ENCODE results near the gene TOMM6.
"Not testable (repeated sequence)": the region's sequence is repeated elsewhere in the genome, so short reads cannot be mapped to it uniquely, and the experiment has no call there.

TOMM6 gene

DNA sequence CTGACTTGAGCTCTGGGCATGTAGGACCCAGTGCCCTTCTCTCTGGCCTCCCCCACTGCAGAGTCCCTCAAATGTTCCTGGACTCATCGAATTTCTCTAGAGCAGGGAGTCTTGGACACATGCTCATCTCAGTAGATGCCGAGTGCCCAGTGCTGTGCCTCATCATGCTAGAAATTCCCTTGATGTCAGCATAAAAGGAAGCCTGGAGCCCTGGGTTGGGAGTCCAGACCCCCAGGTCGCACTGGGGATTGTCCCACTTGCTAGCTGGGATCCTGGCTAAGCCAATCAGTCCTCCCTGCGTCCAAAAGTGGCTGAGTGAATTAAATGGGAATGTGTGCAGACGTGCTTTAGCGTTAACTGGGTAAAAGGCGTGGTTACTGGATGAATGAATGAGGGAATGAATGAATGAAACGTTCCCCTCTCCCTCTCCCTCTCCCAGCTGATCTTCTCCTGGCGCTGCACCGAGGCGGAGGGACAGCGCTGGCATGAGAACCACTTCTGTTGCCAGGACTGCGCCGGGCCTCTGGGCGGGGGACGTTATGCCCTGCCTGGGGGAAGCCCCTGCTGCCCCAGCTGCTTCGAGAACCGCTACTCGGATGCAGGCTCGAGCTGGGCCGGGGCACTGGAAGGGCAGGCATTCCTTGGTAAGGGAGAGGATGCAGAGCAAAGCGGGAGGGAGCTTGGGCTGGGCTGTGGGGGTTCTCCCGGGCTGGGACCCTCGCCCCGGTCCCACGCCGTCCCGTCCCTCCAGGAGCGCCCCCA is 1.6 kb upstream of the TOMM6 start:
- DNase-seq, result no peak

DNA sequence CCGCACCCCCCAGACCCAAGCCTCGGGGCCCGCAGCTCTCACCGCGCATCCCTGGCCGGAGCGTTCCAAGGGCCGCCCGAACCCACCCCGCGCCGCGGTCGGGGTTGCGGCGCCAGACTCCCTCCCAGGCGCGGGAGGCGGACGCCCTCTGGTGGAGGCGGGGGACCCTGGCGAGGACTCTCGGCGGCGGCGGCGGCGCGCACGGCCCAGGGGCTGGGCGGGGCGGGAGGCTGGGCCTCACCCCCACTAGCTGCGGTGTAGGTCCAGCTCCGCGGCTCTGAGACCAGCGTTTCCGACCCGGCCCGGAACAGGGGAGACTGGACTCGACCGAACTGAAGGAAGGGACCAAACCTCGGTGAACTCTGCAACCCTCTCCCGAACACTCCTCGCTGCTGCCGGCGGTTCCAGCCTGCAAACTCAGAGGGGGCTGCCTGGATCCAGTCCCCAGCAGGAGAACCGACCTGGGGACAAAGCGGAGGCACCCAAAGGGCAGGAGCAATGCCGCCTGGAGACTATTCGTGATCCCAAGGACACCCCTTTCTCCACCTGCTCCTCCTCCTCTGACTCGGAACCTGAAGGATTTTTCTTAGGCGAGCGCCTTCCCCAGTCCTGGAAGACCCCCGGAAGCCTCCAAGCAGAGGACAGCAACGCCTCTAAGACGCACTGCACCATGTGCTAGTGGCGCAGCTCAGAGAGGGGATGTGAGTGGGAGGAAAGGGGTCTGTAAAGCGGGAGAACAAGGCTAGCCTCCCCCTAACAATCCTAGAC is 859 bp upstream of the TOMM6 start:
- peak; percentile 49 to 79 for DNase-seq

DNA sequence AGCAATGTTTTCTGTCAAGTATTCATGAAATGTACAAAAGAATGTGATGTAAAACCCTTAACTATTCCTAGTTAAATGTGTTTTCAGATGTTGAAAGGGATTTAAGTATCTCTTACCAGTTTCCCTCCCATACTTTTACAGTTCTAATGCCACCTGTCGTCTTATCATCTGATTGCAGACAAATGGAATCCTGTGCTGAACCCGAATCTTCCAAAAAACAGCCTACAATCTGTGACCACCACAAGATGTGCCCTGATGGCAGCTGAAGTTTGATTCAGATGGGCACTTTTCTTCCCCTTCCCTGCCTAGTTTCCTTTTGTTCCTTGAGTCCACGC is 1.9 kb downstream of the TOMM6 start:
- no peak for DNase-seq

DNA sequence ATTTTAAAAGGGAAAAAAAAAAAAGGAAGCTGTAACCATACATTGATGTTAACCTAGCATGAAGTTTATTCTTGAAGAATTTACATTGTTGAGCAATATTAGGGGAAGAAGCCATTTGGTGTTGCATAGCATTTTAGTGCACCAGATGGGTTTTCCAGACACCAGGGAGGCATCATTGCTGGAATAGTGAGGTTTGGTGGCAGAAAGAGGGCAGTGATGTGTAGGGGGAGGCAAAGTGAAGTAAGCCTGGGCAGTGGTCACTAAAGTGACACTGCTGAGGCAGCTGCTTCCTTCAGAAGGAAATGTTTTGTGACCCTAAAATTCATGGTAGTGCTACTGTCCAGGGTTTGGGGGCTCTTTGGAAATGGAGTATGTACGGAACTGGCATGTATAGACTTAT is 2.6 kb downstream of the TOMM6 start:
- no peak for DNase-seq

DNA sequence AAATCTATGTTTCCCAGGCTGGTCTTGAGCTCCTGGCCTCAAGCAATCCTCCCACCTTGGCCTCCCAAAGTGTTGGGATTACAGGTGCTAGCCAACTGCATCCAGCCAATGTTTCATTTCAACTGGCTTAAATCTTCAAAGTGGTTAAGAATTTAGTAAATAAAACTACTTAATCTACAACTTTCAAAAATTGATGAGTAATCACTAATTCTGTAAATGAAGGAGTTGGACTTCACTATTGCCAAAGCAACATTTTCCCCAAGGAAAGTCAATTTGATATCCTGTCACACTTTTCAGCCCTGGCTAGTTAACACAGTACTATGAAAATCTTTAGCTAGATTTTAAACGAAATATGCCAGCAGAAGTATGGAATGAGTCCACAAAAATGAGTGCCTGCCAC is 3.8 kb downstream of the TOMM6 start:
- DNase-seq, result no peak

DNA sequence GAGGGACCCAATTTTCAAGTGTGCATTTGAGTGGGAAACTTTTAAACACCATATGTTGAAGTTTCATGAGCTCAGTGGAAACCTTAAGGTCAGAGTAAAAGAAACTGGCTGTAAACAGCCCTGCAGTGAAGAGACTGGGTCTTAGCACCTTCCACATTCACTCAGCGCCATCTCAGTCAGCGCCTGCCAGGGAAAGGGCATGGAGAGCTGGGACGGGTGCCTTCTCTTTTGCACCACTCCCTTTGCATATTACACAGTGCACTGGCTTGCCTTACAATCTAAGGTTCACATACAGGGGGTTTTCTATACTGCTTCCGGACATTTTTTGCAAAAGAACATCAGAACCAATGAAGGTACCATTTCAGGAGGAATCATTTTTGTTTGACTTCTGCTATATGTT is 4.5 kb downstream of the TOMM6 start:
- DNase-seq, result no peak

DNA sequence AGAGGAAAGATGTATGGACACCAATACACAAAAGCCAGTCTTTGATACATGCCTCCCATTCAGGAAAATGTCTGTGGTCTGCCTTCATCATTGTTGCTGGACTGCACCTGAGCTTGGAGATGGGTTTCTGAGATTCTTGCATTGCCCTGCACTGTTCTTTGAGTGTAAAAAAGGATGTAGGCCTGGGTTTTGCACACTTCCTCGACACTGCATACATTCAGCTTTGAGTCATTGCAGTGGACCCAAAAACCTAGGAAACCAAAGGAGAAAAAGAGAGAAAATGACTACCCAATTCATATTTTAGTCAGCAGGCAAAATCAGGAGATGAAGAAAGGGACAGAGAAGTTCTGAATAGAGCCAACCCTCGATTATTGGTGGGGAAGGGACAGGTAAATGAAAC is 9.0 kb downstream of the TOMM6 start:
- DNase-seq, result no peak

DNA sequence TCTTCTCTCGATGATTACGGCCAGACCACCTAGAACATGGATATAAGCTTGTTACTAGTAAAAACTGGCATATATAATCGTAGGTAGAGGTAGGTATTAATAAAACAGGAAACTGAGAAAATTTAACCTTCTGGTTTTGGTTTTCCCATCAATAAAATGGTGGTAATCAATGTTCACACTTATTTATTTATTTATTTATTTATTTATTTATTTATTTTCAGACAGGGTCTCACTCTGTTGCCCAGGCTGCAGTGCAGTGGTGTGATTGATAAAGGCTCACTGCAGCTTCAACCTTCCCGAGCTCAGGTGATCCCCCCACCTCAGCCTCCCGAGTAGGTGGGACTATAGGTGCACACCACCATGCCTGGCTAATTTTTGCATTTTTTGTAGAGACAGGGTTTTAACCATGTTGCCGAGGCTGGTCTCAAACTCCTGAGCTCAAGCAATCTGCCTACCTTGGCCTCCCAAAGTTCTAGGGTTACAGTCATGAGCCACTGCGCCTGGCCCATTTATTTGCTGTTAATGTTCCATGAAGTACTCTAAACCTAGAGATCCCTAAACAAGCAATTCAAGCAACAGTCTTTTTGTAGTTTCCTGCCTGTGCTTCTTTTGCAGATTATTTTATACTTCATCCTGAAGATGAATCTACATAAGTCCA is 11.5 kb downstream of the TOMM6 start:
- DNase-seq, result no peak

DNA sequence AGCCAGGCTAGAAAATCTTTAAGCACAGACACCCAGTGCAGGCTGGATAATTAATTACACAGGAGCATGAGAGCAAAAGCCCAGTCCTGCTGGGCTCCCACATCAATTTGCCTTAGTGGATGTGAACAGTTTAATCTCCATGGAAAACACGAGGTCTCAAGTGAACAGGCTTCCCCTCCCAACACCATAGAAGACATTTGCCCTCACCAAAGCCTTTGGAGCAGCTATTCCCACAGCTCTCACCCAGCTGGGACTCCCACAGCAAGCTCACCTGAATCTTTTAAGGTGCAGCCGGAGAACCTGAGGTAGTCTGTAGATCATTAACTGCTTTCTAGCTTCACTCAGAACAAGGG is 12.0 kb downstream of the TOMM6 start:
- no peak for DNase-seq

DNA sequence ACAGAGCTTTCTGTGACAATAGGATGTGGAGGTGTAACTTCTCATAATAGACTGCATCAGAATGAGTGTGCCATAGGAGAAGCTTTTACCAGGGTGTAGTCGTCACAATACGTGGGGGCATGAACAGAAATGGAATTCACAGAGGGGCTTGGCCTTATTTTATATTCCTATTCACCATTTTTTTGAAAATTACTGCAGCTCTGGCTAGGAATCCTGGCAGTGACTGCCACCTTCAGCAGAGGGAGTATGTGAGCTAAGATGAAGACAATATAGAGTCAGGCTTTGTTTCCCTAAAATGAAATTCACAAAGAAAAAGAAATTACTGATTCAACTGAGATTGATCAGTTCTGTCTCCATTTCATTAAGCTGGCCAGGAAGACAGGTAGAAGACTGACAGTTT is 13.9 kb downstream of the TOMM6 start:
- DNase-seq, result no peak

DNA sequence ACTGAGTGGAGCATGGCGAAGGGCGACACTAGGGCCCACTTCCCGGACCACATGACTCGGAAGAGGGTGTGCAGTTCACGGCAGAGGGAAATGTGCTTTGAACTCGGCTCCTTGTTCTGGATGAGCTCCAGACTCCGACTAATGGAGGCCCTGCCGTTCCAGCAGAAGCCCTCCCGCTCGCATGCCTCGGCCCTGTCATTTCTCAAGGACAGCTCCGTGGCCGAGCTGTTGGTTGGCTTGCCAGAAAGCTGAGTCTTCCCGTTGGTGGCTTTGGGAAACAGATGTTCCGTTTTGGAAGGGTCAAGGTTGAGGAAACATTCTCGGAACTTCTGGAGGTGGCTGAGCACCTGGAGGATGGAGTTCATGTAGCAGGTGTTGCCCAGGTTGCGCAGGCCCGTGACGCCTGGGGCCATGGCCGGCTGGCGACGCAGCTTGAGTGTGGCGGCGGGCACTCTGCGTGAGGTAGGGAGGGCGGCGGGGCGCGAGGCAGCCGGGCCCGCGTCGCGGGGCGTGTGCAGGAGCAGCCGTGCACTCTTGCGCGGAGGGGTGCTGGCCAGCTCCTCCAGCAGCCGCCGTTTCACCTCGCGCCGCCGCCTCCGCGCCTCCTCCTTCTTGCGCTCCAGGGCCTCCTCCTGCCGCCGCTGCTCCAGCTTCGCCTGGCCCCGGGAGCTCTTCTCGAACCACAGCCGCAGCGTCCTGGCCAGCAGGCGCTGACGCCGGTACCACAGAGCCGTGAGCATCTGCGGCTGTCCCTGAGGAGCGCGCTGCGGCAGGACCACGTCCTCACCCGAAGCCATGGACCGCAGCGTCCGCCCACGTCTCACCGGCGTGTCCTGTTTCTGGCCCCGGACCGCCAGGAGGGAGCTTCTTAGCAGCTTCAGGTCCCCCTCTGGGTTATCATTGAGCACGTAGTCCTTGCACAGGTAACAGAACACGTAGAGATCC is 18.6 kb downstream of the TOMM6 start:
- no peak for DNase-seq

DNA sequence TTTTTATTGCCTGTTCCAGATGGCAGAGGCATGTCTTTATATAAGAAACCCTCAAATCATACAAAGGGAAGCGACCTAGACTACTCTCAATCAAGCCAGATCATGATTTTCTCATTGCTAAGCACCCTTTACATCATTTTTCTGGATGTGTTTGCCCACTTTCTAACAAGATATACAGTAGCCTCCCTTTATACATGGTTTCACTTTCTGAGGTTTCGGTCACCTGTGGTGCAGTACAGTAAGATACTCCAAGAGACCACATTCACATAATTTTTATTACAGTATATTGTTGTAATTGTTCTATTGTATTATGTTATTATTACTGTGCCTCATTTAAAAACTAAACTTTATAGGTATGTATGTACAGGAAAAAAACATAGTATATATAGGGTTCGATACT is 23.6 kb downstream of the TOMM6 start:
- no peak for DNase-seq

DNA sequence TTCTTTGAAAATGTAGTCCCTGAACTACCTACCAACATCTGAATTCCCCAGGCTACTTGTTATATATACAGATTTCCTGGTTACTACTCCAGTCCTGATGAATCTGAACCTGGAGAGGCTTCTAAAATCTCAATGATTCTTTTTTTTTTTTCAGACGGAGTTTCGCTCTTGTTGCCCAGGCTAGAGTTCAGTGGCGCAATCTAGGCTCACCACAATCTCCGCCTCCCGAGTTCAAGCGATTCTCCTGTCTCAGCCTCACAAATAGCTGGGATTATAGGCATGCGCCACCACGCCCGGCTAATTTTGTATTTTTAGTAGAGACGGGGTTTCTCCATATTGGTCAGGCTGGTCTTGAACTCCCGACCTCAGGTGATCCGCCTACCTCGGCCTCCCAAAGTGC is 24.5 kb downstream of the TOMM6 start:
- DNase-seq, result not testable (repeated sequence)

DNA sequence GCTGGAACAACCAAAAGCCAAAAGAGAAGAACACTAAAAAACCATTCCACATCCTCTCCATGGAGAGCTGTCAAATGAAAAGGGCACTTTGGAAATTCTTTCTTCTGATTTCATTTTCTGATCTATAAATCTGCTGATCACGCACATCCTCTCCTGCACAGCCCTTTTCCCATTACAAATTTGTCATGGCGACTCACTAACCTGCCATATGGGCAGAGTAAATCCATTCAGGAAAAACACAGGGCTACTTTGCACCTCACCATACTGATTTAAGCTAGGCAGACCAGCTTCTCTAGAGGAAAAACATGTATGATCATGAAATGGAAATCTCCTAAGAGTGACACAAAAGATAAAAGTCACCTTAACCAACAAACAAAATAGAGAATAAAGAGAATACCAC is 26.0 kb downstream of the TOMM6 start:
- no peak for DNase-seq

DNA sequence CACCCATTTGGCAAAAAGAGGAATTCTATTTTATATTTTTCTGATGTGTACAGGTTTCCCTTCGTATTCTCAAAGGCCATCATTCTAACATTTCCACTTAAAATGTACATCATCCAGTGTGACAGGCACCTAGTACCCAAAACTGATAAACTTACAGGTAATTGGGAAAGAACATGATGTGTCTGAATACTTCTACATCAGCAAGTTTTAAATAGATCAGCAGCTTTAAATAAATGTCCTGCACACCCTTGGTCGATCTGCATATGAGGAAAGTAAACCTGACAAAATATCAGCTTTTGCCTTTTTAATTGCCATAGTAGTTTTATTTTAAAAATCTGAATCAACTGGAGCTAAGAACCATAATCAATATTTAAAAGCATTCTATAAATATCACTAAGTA is 26.5 kb downstream of the TOMM6 start:
- DNase-seq, result no peak

DNA sequence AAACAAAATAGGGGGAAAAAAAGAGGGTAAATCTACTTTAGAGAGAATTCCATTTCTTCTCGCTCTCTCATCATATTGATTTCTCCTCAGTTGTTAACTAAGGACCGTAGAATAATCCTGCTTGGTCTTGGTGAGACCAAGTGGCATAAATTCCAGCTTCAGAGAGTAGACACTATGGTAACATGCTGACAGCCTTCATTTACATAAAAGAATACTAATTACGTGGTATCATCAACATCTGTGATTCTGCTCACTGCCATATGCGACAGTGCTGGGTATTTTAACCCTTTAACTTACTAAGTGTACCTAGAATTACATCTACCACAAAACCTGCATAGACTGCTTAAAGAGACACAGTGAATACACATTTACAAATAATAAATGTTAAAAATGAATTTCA is 27.1 kb downstream of the TOMM6 start:
- no peak for DNase-seq

DNA sequence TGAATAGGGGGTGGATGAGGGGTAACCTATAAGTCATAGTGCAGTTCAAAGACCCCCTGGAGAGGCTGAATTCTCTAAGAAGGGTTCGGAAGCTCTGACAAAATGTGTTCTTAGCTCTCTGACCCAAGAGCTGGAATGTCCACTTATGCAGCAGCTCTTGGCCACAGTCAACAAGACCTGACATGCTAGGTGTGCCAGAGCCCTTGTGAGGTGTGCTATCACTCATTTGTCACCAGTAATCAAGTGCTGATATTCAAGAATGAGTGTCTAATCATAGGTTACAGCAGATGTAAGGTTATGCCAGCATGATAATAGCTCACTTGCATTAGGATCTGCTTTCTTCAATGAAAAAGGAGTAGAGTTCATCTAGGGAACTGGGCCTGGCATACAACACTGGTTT is 28.1 kb downstream of the TOMM6 start:
- no peak for DNase-seq

DNA sequence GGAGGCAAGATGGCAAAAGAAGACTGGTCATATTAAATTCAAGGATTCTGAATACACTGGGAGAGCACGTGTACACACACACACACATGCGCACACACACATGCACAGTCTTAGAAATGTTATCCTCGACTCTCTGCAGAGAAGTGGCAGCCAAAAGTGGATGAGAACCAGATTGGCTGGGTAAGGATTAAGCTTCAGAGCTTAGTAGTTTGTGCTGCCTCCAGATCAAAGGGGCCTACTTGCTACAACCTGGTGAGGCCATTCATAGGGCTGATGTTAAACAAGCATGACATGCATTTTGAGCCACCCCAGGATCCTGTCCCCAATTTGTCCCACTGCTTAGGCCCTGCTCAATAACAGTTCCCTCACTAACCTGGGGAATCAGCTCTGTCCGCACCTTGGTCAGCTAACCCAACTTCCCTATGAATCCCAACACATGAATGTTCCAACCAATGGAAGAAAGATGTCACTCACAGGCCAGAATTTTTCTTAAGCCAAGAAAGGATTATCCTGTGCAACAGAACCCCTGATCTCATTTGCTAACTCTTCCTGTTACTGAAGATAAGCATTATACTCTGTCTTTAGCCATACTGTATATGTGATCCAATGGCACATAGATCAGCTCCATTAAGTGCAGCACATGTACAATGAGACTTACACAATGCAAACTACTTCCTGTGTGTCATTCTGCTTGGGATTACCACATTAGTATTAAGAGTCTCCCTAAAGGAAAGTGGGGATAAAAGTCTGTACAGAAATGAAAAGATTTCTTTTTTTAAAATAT is 31.0 kb downstream of the TOMM6 start:
- DNase-seq, result no peak

DNA sequence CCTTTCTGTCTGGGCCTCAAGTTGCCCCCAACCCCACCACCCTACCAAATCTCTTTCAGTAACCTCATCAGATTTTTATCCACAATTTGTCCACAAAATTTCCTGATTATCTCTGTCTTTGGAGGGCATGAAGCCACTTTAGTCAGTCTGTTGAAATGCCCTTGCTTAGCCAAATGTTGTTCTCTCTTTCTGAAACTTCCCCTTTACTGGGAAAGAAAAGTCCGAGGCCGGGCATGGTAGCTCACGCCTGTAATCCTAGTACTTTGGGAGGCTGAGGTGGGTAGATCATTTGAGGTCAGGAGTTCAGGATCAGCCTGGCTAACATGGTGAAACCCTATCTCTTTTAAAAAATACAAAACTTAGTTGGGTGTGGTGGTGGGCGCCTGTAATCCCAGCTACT is 33.8 kb downstream of the TOMM6 start:
- DNase-seq, result no peak

DNA sequence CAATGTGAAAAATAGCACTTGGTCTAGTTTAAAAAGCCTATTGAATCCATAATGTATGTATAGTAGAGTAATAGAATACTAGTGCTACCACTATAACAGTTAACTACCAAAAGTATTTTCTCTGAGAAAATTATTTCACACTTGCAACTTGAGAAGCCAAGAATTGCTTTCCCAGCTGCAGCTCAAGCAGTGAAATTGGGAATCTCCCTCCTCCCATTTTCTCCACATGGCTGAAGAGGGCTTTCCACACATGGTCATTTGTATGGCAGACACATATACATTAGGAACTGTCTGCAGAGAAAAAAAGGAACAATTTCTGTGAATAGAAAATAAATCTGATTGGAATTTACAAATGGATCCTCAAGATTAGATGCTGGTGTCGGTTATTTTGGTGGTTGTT is 34.5 kb downstream of the TOMM6 start:
- DNase-seq, result no peak

DNA sequence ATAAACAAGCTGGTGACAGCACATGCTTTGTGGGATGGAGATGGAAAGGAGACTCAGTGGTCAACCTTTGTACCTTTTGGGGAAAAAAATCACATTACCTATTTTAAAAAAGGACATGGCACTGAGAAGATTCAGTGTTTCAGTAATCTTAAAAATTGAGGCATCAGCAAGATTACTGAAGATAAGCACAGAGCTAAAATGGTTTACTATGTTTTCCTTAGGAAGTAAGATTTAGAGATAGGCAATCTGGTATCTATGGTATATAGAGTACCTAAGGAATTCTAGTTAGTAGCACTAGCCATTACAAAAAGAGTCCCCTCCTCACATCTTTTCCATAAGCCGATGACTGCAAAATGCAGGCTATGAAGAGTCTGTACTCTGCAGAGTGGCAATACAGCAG is 35.7 kb downstream of the TOMM6 start:
- DNase-seq, result no peak
